HepG2 (cell line): ENCODE measurements around the gene FZD8.

Experiments
- NRL ChIP-seq: sonication (generic); formaldehyde crosslinking; IDR thresholded peaks from 2 replicates; pipeline ENCODE4 v1.5.0; 2020; ENCODE audit warnings: missing genetic modification reagents, mild to moderate bottlenecking, moderate library complexity, borderline replicate concordance
- TCF7L2 ChIP-seq: IDR thresholded peaks from 2 replicates; pipeline ENCODE4 v1.6.1; 2011; ENCODE audit warnings: mild to moderate bottlenecking, low read depth, low read length, moderate library complexity
- TF ChIP-seq, protein P1 (sequence below): sonication (generic); formaldehyde crosslinking; IDR thresholded peaks from 2 replicates; pipeline ENCODE4 v1.5.0; 2020; ENCODE audit warnings: mild to moderate bottlenecking, missing genetic modification reagents, moderate library complexity

DNA sequence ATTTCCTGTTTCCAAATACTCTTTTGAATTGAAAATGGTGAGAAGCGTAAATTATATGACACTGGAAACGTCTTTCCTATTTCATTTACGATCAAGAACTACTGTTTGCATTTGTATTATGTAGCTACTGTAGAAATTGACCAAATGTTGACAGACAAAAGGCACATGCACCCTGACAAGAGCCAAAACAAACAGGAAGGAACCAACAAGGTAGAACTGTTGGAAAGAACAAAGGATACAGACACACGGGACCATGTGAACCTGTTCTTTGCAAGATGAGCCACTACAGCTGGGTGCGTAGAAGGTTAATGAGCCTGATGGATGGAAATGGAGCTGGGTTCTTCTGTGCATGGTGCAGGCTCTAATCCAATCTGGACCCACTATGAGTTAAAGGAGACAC lies 48.4 kb upstream of the FZD8 start:
- TF ChIP-seq NRL (no peak), TCF7L2 (no peak)
- TF ChIP-seq, protein P1, sequence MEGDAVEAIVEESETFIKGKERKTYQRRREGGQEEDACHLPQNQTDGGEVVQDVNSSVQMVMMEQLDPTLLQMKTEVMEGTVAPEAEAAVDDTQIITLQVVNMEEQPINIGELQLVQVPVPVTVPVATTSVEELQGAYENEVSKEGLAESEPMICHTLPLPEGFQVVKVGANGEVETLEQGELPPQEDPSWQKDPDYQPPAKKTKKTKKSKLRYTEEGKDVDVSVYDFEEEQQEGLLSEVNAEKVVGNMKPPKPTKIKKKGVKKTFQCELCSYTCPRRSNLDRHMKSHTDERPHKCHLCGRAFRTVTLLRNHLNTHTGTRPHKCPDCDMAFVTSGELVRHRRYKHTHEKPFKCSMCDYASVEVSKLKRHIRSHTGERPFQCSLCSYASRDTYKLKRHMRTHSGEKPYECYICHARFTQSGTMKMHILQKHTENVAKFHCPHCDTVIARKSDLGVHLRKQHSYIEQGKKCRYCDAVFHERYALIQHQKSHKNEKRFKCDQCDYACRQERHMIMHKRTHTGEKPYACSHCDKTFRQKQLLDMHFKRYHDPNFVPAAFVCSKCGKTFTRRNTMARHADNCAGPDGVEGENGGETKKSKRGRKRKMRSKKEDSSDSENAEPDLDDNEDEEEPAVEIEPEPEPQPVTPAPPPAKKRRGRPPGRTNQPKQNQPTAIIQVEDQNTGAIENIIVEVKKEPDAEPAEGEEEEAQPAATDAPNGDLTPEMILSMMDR (CRISPR knock-in tag): no peak
